PC-3 (cell line): ENCODE measurements around the gene NFAT5. TPM values are rescaled to one million over a fixed set of nuclear protein-coding genes. Genes with fewer than 3 reads are reported as not detected.
"Not testable (repeated sequence)": the region's sequence is repeated elsewhere in the genome, so short reads cannot be mapped to it uniquely, and the experiment has no call there.

Source experiments
- ATAC-seq: fragments of 200-7000 bp; cut with Tn5 transposase; 2 replicates; pipeline ENCODE4 v1.9.1; 2020; ENCODE audit warnings: mild to moderate bottlenecking, moderate library complexity
- BruUV-seq: library from RNA; stranded (reverse); fragments of 400-500 nt; replicated peaks from 2 replicates; lab custom pipeline; 2021; lab: Mats Ljungman, UMichigan
- CTCF ChIA-PET: fragments of 300-600 bp; sonication (Branson Sonifier 250); formaldehyde crosslinking; loops from one replicate; lab custom pipeline; 2022; ENCODE audit warnings: antibody characterized with exemption; lab: Charles Lee
- POLR2A ChIA-PET: fragments of 300-600 bp; sonication (Branson Sonifier 250); formaldehyde crosslinking; loops from one replicate; lab custom pipeline; 2022; ENCODE audit warnings: antibody characterized with exemption; ENCODE audit not compliant: unreplicated experiment; lab: Charles Lee
- DNase-seq: peaks from one replicate; pipeline ENCODE4 v3.0.0-alpha.2; 2015
- H2AFZ ChIP-seq: fragments of 300-600 bp; sonication (generic); 2 replicates; pipeline ENCODE4 v1.6.0; 2016; ENCODE audit warnings: antibody characterized with exemption, low read length
- H3F3A ChIP-seq: fragments of 300-600 bp; sonication (generic); one replicate; pipeline ENCODE4 v1.6.0; 2017; ENCODE audit warnings: antibody characterized with exemption, low read length, control low read depth, mild to moderate bottlenecking; ENCODE audit not compliant: unreplicated experiment
- H3K27ac ChIP-seq: fragments of 300-600 bp; sonication (generic); 2 replicates; pipeline ENCODE4 v1.5.1; 2016; ENCODE audit warnings: mild to moderate bottlenecking, low read length
- H3K27me3 ChIP-seq: fragments of 300-600 bp; sonication (generic); 2 replicates; pipeline ENCODE4 v1.6.1; 2016; ENCODE audit warnings: low read length, mixed read lengths
- H3K36me3 ChIP-seq: fragments of 300-600 bp; sonication (generic); 2 replicates; pipeline ENCODE4 v1.6.1; 2016; ENCODE audit warnings: low read depth, mixed run types, low read length, mixed read lengths
- H3K4me1 ChIP-seq: fragments of 300-600 bp; sonication (generic); 2 replicates; pipeline ENCODE4 v1.5.1; 2016; ENCODE audit warnings: low read length; ENCODE audit not compliant: insufficient read depth
- H3K4me2 ChIP-seq: fragments of 300-600 bp; sonication (generic); 2 replicates; pipeline ENCODE4 v1.6.0; 2016; ENCODE audit warnings: low read length
- H3K4me3 ChIP-seq: fragments of 300-600 bp; sonication (generic); 2 replicates; pipeline ENCODE4 v1.5.1; 2016; ENCODE audit warnings: mild to moderate bottlenecking, low read length, mixed read lengths
- H3K79me2 ChIP-seq: fragments of 300-600 bp; sonication (generic); 2 replicates; pipeline ENCODE4 v1.6.1; 2017; ENCODE audit warnings: low read length, mixed read lengths
- H3K9ac ChIP-seq: fragments of 300-600 bp; sonication (generic); 2 replicates; pipeline ENCODE4 v1.6.0; 2016; ENCODE audit warnings: mild to moderate bottlenecking, low read length
- H3K9me2 ChIP-seq: fragments of 300-600 bp; sonication (generic); replicated peaks from 2 replicates; pipeline ENCODE4 v1.6.1; 2016; ENCODE audit warnings: mixed run types, low read length, mixed read lengths
- H3K9me3 ChIP-seq: fragments of 300-600 bp; sonication (generic); 2 replicates; pipeline ENCODE4 v1.6.1; 2016; ENCODE audit warnings: low read length, mixed read lengths
- H4K20me1 ChIP-seq: fragments of 300-600 bp; sonication (generic); 2 replicates; pipeline ENCODE4 v1.6.1; 2016; ENCODE audit warnings: low read length, mixed read lengths
- EZH2 ChIP-seq: fragments of 300-600 bp; sonication (generic); IDR thresholded peaks from one replicate; pipeline ENCODE4 v1.6.1; 2017; ENCODE audit warnings: antibody characterized with exemption, mild to moderate bottlenecking, low read length; ENCODE audit not compliant: unreplicated experiment
- EZH2phosphoT487 ChIP-seq: fragments of 300-600 bp; sonication (generic); IDR thresholded peaks from 2 replicates; pipeline ENCODE4 v1.6.1; 2018; ENCODE audit warnings: mild to moderate bottlenecking, antibody characterized with exemption, low read length, borderline replicate concordance
- intact Hi-C: fragments of 100-400 bp; cut with micrococcal nuclease; formaldehyde crosslinking; loops from 2 replicates; pipeline ENCODE4 v1.9.0; 2023
- total RNA-seq: library from RNA; depleted of rRNA; stranded (reverse); fragments of >200 nt; gene quantifications from 2 replicates; pipeline ENCODE4 v1.2.3, GENCODE V29; 2014
- TF ChIP-seq, protein P1 (sequence below): fragments of 300-600 bp; sonication (generic); conservative IDR thresholded peaks from 2 replicates; pipeline ENCODE4 v1.5.1; 2017; ENCODE audit warnings: antibody characterized with exemption, low read depth, mild to moderate bottlenecking, low read length

Gene NFAT5
- total RNA-seq, 1 experiment from 2014 or later = 11.4 TPM

DNA sequence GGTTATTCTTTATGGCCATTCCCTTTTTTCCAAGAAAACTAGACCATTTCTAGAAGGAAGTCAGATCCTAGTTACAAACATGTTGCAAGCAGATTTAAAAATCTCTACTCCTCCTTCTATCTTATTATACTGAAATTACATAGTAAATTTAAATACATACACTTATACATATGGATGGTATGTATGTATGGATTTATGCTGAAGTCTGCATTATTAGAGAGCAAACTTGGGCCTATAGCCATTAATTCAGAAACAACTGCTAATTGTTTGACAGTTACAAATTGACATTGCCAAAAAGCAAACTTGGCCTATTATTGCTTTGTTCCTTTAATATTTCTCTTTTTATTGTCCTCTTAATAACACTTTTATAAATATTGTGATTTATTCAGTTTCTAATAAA is 67.1 kb downstream of the NFAT5 start:
- CTCF ChIA-PET = no interaction called here
- no TSS peak for BruUV-seq
- H3K79me2 ChIP-seq = no peaks in the 10 kb centered on the region

GRCh38 chr16:69633375-69633774 is 67.6 kb downstream of the NFAT5 start:
- no peaks in the 10 kb centered on the region for H3K9me3 ChIP-seq
- BruUV-seq = no TSS peak
- no peak for ATAC-seq

More for the DNA sequence above, 67.1 kb downstream of the NFAT5 start:
- no peak overlapping the region for H3K27ac ChIP-seq
- H3K4me3 ChIP-seq = no peak overlapping the region
- TF ChIP-seq, protein P1, sequence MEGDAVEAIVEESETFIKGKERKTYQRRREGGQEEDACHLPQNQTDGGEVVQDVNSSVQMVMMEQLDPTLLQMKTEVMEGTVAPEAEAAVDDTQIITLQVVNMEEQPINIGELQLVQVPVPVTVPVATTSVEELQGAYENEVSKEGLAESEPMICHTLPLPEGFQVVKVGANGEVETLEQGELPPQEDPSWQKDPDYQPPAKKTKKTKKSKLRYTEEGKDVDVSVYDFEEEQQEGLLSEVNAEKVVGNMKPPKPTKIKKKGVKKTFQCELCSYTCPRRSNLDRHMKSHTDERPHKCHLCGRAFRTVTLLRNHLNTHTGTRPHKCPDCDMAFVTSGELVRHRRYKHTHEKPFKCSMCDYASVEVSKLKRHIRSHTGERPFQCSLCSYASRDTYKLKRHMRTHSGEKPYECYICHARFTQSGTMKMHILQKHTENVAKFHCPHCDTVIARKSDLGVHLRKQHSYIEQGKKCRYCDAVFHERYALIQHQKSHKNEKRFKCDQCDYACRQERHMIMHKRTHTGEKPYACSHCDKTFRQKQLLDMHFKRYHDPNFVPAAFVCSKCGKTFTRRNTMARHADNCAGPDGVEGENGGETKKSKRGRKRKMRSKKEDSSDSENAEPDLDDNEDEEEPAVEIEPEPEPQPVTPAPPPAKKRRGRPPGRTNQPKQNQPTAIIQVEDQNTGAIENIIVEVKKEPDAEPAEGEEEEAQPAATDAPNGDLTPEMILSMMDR = no peak
- TF ChIP-seq EZH2phosphoT487 = no peak
- no peak for TF ChIP-seq EZH2
- no peak overlapping the region for H3K4me2 ChIP-seq
- H3F3A ChIP-seq = no peaks in the 10 kb centered on the region
- H3K27me3 ChIP-seq = no peaks in the 10 kb centered on the region
- H3K4me1 ChIP-seq = no peaks in the 10 kb centered on the region
- no peak overlapping the region for H3K9ac ChIP-seq
- ATAC-seq = no peak
- H3K9me2 ChIP-seq = no peaks in the 10 kb centered on the region
- POLR2A ChIA-PET = no interaction called here
- DNase-seq = no peak
- no peaks in the 10 kb centered on the region for H3K9me3 ChIP-seq
- intact Hi-C loops = no loop called here
- H2AFZ ChIP-seq = no peak overlapping the region
- no peaks in the 10 kb centered on the region for H4K20me1 ChIP-seq
- H3K36me3 ChIP-seq = peaks cover 24% of the 10 kb centered on the region

GRCh38 chr16:69636563-69637146 is 70.9 kb downstream of the NFAT5 start:
- H3K4me3 ChIP-seq, H4K20me1 ChIP-seq, H3K9me3 ChIP-seq, H3K9ac ChIP-seq, intact Hi-C loops, H3K4me2 ChIP-seq, H3K27me3 ChIP-seq, BruUV-seq, ATAC-seq, H3K4me1 ChIP-seq, H3F3A ChIP-seq, CTCF ChIA-PET, POLR2A ChIA-PET, H2AFZ ChIP-seq, H3K9me2 ChIP-seq, DNase-seq, H3K79me2 ChIP-seq, H3K27ac ChIP-seq: not testable (repeated sequence)
- peaks cover 24% of the 10 kb centered on the region for H3K36me3 ChIP-seq

More at GRCh38 chr16:69633375-69633774, 67.6 kb downstream of the NFAT5 start:
- H3K9me2 ChIP-seq = no peaks in the 10 kb centered on the region
- intact Hi-C loops = no loop called here
- H3K27ac ChIP-seq = no peak overlapping the region
- H3K4me2 ChIP-seq = no peak overlapping the region
- no peak overlapping the region for H2AFZ ChIP-seq
- H3K9ac ChIP-seq = no peak overlapping the region
- TF ChIP-seq EZH2 = no peak
- TF ChIP-seq EZH2phosphoT487 = no peak
- TF ChIP-seq, protein P1 = no peak
- no peak overlapping the region for H3K4me3 ChIP-seq
- CTCF ChIA-PET = no interaction called here
- peaks cover 24% of the 10 kb centered on the region for H3K36me3 ChIP-seq
- H3K27me3 ChIP-seq = no peaks in the 10 kb centered on the region
- POLR2A ChIA-PET = no interaction called here
- DNase-seq = no peak
- H3K79me2 ChIP-seq = no peaks in the 10 kb centered on the region
- H4K20me1 ChIP-seq = no peaks in the 10 kb centered on the region
- H3K4me1 ChIP-seq = no peaks in the 10 kb centered on the region
- no peaks in the 10 kb centered on the region for H3F3A ChIP-seq

GRCh38 chr16:69637206-69637865 is 71.6 kb downstream of the NFAT5 start:
- H3K27ac ChIP-seq, H3K4me2 ChIP-seq, POLR2A ChIA-PET, H4K20me1 ChIP-seq, H3F3A ChIP-seq, H3K9me2 ChIP-seq, H3K4me3 ChIP-seq, H3K79me2 ChIP-seq, H3K4me1 ChIP-seq, H3K27me3 ChIP-seq, ATAC-seq, H3K9me3 ChIP-seq, H2AFZ ChIP-seq, BruUV-seq, intact Hi-C loops, H3K9ac ChIP-seq, CTCF ChIA-PET, DNase-seq: not testable (repeated sequence)
- peaks cover 24% of the 10 kb centered on the region for H3K36me3 ChIP-seq

- BruUV-seq, H3K79me2 ChIP-seq, H3K27ac ChIP-seq, H3K4me3 ChIP-seq, H3K9ac ChIP-seq, DNase-seq, H3K27me3 ChIP-seq, H3K36me3 ChIP-seq, H3K4me2 ChIP-seq, ATAC-seq, POLR2A ChIA-PET, H4K20me1 ChIP-seq, H3K9me3 ChIP-seq, H3K9me2 ChIP-seq, CTCF ChIA-PET, H3K4me1 ChIP-seq, H3F3A ChIP-seq, H2AFZ ChIP-seq: not testable (repeated sequence)
- intact Hi-C loops = loop anchor here (10.0 kb wide), 1 partner anchor 249 kb away; no protein-coding TSS in a partner anchor
Measured at GRCh38 chr16:69643997-69644396, 78.2 kb downstream of the NFAT5 start.
